ENCODE results near the gene CR1.

DNA sequence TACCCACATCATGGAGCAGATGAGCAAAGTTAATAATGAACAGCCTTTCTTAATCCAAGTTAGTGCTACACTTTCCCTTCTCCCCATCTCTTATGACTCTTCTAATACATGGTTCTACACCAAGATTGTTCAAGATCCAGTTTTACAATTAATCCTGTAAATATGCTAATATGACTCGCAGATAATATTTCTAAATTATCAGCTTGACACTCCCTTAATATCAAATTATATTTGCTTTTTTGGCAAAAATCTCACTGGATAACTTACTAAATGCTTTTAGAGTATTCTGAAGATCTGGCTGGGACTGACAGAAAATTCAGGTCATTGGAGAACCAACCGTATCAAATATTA, 124.6 kb downstream of the CR1 start:
- TF ChIP-seq CTCF (IDR thresholded peaks at IDR 0.05; ENCODE audit: borderline replicate concordance, extremely low read depth, low read length, poor library complexity, severe bottlenecking): no peak
- TF ChIP-seq EZH2 (IDR thresholded peaks at IDR 0.05; ENCODE audit: borderline replicate concordance, low read depth, low read length, severe bottlenecking): no peak
